NB4 (cell line): Measurements from ENCODE around the gene GOSR2.

ENCODE experiments used
- MYC ChIP-seq: IDR thresholded peaks from 2 replicates; pipeline ENCODE4 v1.6.1; 2011; ENCODE audit warnings: low read depth, low read length
- POLR2A ChIP-seq: IDR thresholded peaks from 2 replicates; pipeline ENCODE4 v1.6.1; 2011; ENCODE audit warnings: mild to moderate bottlenecking; ENCODE audit not compliant: insufficient read length; ENCODE audit errors: extremely low read depth
- TF ChIP-seq, protein P1 (sequence below): IDR thresholded peaks from one replicate; pipeline ENCODE4 v1.5.1; 2012; ENCODE audit warnings: low read depth, low read length
- TF ChIP-seq, protein P2 (sequence below): IDR thresholded peaks from 2 replicates; pipeline ENCODE4 v1.6.1; 2011; ENCODE audit warnings: low read depth, low read length

DNA sequence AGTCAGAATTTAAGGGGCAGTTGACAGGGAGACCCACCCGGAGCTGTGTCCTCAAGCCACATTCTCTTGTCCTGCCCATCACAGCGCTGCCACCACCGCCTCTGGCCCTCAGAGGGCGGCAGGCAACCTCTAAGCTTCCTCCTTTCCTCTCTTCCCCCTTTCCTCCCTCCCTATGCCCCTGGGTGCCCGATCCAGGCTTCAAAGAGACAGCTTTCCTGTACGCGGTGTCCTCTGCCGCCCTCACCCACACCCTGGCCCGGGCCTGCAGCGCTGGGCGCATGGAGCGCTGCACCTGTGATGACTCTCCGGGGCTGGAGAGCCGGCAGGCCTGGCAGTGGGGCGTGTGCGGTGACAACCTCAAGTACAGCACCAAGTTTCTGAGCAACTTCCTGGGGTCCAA lies 48.1 kb upstream of the GOSR2 start:
- TF ChIP-seq, protein P1, sequence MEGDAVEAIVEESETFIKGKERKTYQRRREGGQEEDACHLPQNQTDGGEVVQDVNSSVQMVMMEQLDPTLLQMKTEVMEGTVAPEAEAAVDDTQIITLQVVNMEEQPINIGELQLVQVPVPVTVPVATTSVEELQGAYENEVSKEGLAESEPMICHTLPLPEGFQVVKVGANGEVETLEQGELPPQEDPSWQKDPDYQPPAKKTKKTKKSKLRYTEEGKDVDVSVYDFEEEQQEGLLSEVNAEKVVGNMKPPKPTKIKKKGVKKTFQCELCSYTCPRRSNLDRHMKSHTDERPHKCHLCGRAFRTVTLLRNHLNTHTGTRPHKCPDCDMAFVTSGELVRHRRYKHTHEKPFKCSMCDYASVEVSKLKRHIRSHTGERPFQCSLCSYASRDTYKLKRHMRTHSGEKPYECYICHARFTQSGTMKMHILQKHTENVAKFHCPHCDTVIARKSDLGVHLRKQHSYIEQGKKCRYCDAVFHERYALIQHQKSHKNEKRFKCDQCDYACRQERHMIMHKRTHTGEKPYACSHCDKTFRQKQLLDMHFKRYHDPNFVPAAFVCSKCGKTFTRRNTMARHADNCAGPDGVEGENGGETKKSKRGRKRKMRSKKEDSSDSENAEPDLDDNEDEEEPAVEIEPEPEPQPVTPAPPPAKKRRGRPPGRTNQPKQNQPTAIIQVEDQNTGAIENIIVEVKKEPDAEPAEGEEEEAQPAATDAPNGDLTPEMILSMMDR = no peak
- TF ChIP-seq POLR2A (no peak), MYC (no peak)
- TF ChIP-seq, protein P2, sequence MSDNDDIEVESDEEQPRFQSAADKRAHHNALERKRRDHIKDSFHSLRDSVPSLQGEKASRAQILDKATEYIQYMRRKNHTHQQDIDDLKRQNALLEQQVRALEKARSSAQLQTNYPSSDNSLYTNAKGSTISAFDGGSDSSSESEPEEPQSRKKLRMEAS = no peak
